HepG2 (cell line): ENCODE measurements around the gene GNB1. TPM values are rescaled to one million over a fixed set of nuclear protein-coding genes. Genes with fewer than 3 reads are reported as not detected.

Experiments
- ARID4A ChIP-seq: sonication (generic); formaldehyde crosslinking; IDR thresholded peaks from 2 replicates; pipeline ENCODE4 v1.5.0; 2020; ENCODE audit warnings: mild to moderate bottlenecking, missing genetic modification reagents, borderline replicate concordance
- CREBL2 ChIP-seq: sonication (generic); formaldehyde crosslinking; IDR thresholded peaks from 2 replicates; pipeline ENCODE4 v1.8.1; 2023; ENCODE audit warnings: missing genetic modification reagents, mild to moderate bottlenecking, borderline replicate concordance
- FOXJ3 ChIP-seq: sonication (generic); formaldehyde crosslinking; IDR thresholded peaks from 2 replicates; pipeline ENCODE4 v1.4.0; 2020; ENCODE audit warnings: missing genetic modification reagents, mild to moderate bottlenecking, borderline replicate concordance
- GPN1 ChIP-seq: sonication (generic); formaldehyde crosslinking; IDR thresholded peaks from 2 replicates; pipeline ENCODE4 v1.5.1; 2020; ENCODE audit warnings: missing genetic modification reagents, borderline replicate concordance
- HMG20B ChIP-seq: conservative IDR thresholded peaks from 2 replicates; pipeline ENCODE4 v1.6.1; 2016; ENCODE audit warnings: missing genetic modification reagents, missing compliant biosample characterization
- HNRNPL ChIP-seq: fragments of 200-400 bp; formaldehyde crosslinking; IDR thresholded peaks from 2 replicates; pipeline ENCODE4 v1.6.1; 2017; ENCODE audit warnings: mild to moderate bottlenecking, low read depth, low read length
- IKZF1 ChIP-seq: fragments of 450-650 bp; IDR thresholded peaks from 2 replicates; pipeline ENCODE4 v1.7.1; 2016
- MYNN ChIP-seq: sonication (generic); formaldehyde crosslinking; IDR thresholded peaks from 2 replicates; pipeline ENCODE4 v1.4.0; 2020; ENCODE audit warnings: mild to moderate bottlenecking, low read depth, missing genetic modification reagents
- NCOR1 ChIP-seq: fragments of 200-600 bp; sonication (generic); IDR thresholded peaks from 2 replicates; pipeline ENCODE4 v1.7.0; 2017; ENCODE audit warnings: antibody characterized with exemption, low read length, borderline replicate concordance
- NKX3-1 ChIP-seq: sonication (generic); formaldehyde crosslinking; IDR thresholded peaks from 2 replicates; pipeline ENCODE4 v1.5.0; 2020; ENCODE audit warnings: missing genetic modification reagents
- NONO ChIP-seq, 2 experiments: fragments of 450-650 bp in 1 of 2; sonication (generic) in 1 of 2; formaldehyde crosslinking in 1 of 2; IDR thresholded peaks in 1 of 2; conservative IDR thresholded peaks in 1 of 2; 2 replicates each; pipeline versions ENCODE4 v1.6.1 to v1.8.0; 2017 to 2022; ENCODE audit warnings: mild to moderate bottlenecking in 1 of 2, missing genetic modification reagents in 1 of 2, moderate library complexity in 1 of 2
- TCF7L2 ChIP-seq: IDR thresholded peaks from 2 replicates; pipeline ENCODE4 v1.6.1; 2011; ENCODE audit warnings: mild to moderate bottlenecking, low read depth, low read length, moderate library complexity
- THRA ChIP-seq: sonication (generic); formaldehyde crosslinking; IDR thresholded peaks from 2 replicates; pipeline ENCODE4 v1.4.0; 2020; ENCODE audit warnings: missing genetic modification reagents, borderline replicate concordance
- ZKSCAN1 ChIP-seq: fragments of 150-350 bp; IDR thresholded peaks from 2 replicates; pipeline ENCODE4 v1.6.1; 2014; ENCODE audit warnings: low read length
- ZMYM4 ChIP-seq: sonication (generic); formaldehyde crosslinking; IDR thresholded peaks from 2 replicates; pipeline ENCODE4 v1.8.1; 2023; ENCODE audit warnings: mild to moderate bottlenecking, missing genetic modification reagents
- ZNF160 ChIP-seq: sonication (generic); formaldehyde crosslinking; IDR thresholded peaks from 2 replicates; pipeline ENCODE4 v1.8.0; 2022; ENCODE audit warnings: mild to moderate bottlenecking, inconsistent platforms, missing genetic modification reagents
- ZNF30 ChIP-seq: sonication (generic); formaldehyde crosslinking; IDR thresholded peaks from 2 replicates; pipeline ENCODE4 v1.5.0; 2020; ENCODE audit warnings: mild to moderate bottlenecking, missing genetic modification reagents
- ZNF431 ChIP-seq: sonication (generic); formaldehyde crosslinking; IDR thresholded peaks from 2 replicates; pipeline ENCODE4 v1.9.0; 2022; ENCODE audit warnings: missing genetic modification reagents, low read depth, mild to moderate bottlenecking, borderline replicate concordance
- ZNF441 ChIP-seq: sonication (generic); formaldehyde crosslinking; IDR thresholded peaks from 2 replicates; pipeline ENCODE4 v1.7.0; 2021; ENCODE audit warnings: missing genetic modification reagents, borderline replicate concordance
- ZNF709 ChIP-seq: sonication (generic); formaldehyde crosslinking; IDR thresholded peaks from 2 replicates; pipeline ENCODE4 v1.5.0; 2020; ENCODE audit warnings: mild to moderate bottlenecking, missing genetic modification reagents
- polyA plus RNA-seq, 8 experiments: library from polyadenylated mRNA; depleted of rRNA in 3 of 8; stranded (reverse) in 7 of 8; unstranded in 1 of 8; fragments of >200 nt; fragmentation: Illumina TruSeq in 4 of 8; extraction: Trizol in 4 of 8; gene quantifications; 2 replicates each; pipeline versions ENCODE4 v1.2.1 to v1.2.3, GENCODE V29; 2011 to 2016; ENCODE audit warnings: low read depth in 4 of 8, missing spikeins in 1 of 8, mixed read lengths in 1 of 8; ENCODE audit not compliant: insufficient read depth in 1 of 8
- total RNA-seq, 5 experiments: library from RNA; depleted of rRNA; stranded (reverse); fragments of >200 nt; fragmentation: Illumina TruSeq; extraction: Trizol; gene quantifications; 2 replicates each; pipeline ENCODE4 v1.2.3, GENCODE V29; 2016; ENCODE audit warnings: low read depth in 1 of 5
- TF ChIP-seq, protein P1 (sequence below): sonication (generic); formaldehyde crosslinking; IDR thresholded peaks from 2 replicates; pipeline ENCODE4 v1.4.0; 2020; ENCODE audit warnings: mild to moderate bottlenecking, missing genetic modification reagents

Gene GNB1
- total and polyA plus RNA-seq, 2 of the 13 experiments (the other 11 are each of a cell fraction or from before 2014, with no cell fraction given): 66.2 to 327 TPM

- TF ChIP-seq TCF7L2 (no peak), ARID4A (no peak), MYNN (no peak), ZMYM4 (CRISPR knock-in tag) (no peak), ZNF431 (CRISPR knock-in tag) (0 out of 2 replicates have a peak, but pooled peaks have one; percentile 57), CREBL2 (CRISPR knock-in tag) (no peak), ZNF160 (0 out of 2 replicates have a peak, but pooled peaks have one; percentile 15), THRA (CRISPR knock-in tag) (no peak), IKZF1 (no peak), ZKSCAN1 (no peak), ZNF441 (0 out of 2 replicates have a peak, but pooled peaks have one; percentile 38), ZNF30 (CRISPR knock-in tag) (no peak), GPN1 (CRISPR knock-in tag) (no peak; the same call in 1 of the 2 replicates), NKX3-1 (no peak), HMG20B (CRISPR knock-in tag) (no peak), HNRNPL (no peak), NONO (IDR thresholded peaks at IDR 0.05) (no peak), NONO (CRISPR knock-in tag; conservative IDR thresholded peaks at IDR 0.05) (0 out of 2 replicates have a peak, but pooled peaks have one; percentile 9), NCOR1 (no peak), FOXJ3 (CRISPR knock-in tag) (no peak), ZNF709 (CRISPR knock-in tag) (no peak)
- TF ChIP-seq, protein P1, sequence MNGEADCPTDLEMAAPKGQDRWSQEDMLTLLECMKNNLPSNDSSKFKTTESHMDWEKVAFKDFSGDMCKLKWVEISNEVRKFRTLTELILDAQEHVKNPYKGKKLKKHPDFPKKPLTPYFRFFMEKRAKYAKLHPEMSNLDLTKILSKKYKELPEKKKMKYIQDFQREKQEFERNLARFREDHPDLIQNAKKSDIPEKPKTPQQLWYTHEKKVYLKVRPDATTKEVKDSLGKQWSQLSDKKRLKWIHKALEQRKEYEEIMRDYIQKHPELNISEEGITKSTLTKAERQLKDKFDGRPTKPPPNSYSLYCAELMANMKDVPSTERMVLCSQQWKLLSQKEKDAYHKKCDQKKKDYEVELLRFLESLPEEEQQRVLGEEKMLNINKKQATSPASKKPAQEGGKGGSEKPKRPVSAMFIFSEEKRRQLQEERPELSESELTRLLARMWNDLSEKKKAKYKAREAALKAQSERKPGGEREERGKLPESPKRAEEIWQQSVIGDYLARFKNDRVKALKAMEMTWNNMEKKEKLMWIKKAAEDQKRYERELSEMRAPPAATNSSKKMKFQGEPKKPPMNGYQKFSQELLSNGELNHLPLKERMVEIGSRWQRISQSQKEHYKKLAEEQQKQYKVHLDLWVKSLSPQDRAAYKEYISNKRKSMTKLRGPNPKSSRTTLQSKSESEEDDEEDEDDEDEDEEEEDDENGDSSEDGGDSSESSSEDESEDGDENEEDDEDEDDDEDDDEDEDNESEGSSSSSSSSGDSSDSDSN: peak; percentile 87
Measured at GRCh38 chr1:1777950-1778662, 112.8 kb downstream of the GNB1 start, which contains the start of gene NADK (continued).
